Measurements from ENCODE around the gene DEDD.

- TF ChIP-seq RAD21 (IDR thresholded peaks at IDR 0.05; ENCODE audit: low read depth) (no peak), CTCF (IDR thresholded peaks at IDR 0.05 in 2 of 3, conservative IDR thresholded peaks at IDR 0.05 in 1 of 3; ENCODE audit: borderline replicate concordance in 1 of 3, insufficient read depth in 1 of 3, low read depth in 2 of 3, low read length in 2 of 3) (no peak), EZH2phosphoT487 (IDR thresholded peaks at IDR 0.05; ENCODE audit: borderline replicate concordance) (no peak), REST (IDR thresholded peaks at IDR 0.05; ENCODE audit: low read depth) (no peak)
These were observed 43.8 kb downstream of the DEDD start for GRCh38 chr1:161088587-161089110.

Measured in HCT116 (cell line).